GM03348 (cell line): ENCODE measurements around the gene PCID2.
"Not testable (repeated sequence)": the region's sequence is repeated elsewhere in the genome, so short reads cannot be mapped to it uniquely, and the experiment has no call there.

Experiments used
- DNase-seq: peaks from one replicate; pipeline ENCODE4 v3.0.0; 2012; ENCODE audit warnings: low spot score

PCID2 gene

GRCh38 chr13:113166266-113166665, 42.2 kb downstream of the PCID2 start:
- no peak for DNase-seq

GRCh38 chr13:113164492-113164891, 44.0 kb downstream of the PCID2 start:
- no peak for DNase-seq

- no peak for DNase-seq
These were observed 45.4 kb downstream of the PCID2 start for GRCh38 chr13:113162783-113163685.

GRCh38 chr13:113161975-113162374, 46.5 kb downstream of the PCID2 start:
- not testable (repeated sequence) for DNase-seq

- DNase-seq = no peak
These were observed 47.0 kb downstream of the PCID2 start for GRCh38 chr13:113161433-113161832.

- DNase-seq = no peak
These were observed 47.5 kb downstream of the PCID2 start for GRCh38 chr13:113160983-113161382.

GRCh38 chr13:113159701-113160100, 48.8 kb downstream of the PCID2 start:
- DNase-seq = no peak

GRCh38 chr13:113158946-113159345, 49.5 kb downstream of the PCID2 start:
- no peak for DNase-seq

GRCh38 chr13:113157929-113158747, 50.3 kb downstream of the PCID2 start, which contains the start of gene PROZ:
PROZ (plus strand) TSS chr13:113158648; CDS start chr13:113158661, 13 bp downstream.
- DNase-seq = no peak

GRCh38 chr13:113157206-113157928, 51.1 kb downstream of the PCID2 start:
- DNase-seq = no peak

GRCh38 chr13:113155982-113156655, 52.4 kb downstream of the PCID2 start:
- DNase-seq = no peak

GRCh38 chr13:113155201-113155600, 53.3 kb downstream of the PCID2 start:
- DNase-seq = no peak

GRCh38 chr13:113153810-113154748, 54.4 kb downstream of the PCID2 start:
- DNase-seq = peak; percentile 97

- DNase-seq = peak; percentile 57
These were observed 55.3 kb downstream of the PCID2 start for GRCh38 chr13:113152984-113153809.

GRCh38 chr13:113152691-113152983, 55.8 kb downstream of the PCID2 start:
- no peak for DNase-seq

GRCh38 chr13:113151745-113152690, 56.5 kb downstream of the PCID2 start:
- DNase-seq = peak; percentile 67

- no peak for DNase-seq
These were observed 57.7 kb downstream of the PCID2 start for GRCh38 chr13:113150550-113151365.
